Sigmoid colon (tissue), 4 donors: ENCODE measurements around the gene EYA3.

Experiments used
- EP300 ChIP-seq, 4 donors: sonication (generic); formaldehyde crosslinking; IDR thresholded peaks; one replicate each; pipeline ENCODE4 v1.6.1; 2017; ENCODE audit warnings: antibody characterized with exemption in 4 of 4
- POLR2A ChIP-seq, 2 donors: fragments of 450-650 bp; IDR thresholded peaks; one replicate each; pipeline ENCODE4 v1.6.1; 2016; ENCODE audit warnings: antibody characterized with exemption in 2 of 2, mild to moderate bottlenecking in 2 of 2, moderate library complexity in 2 of 2
- POLR2AphosphoS5 ChIP-seq, 4 donors: sonication (generic); formaldehyde crosslinking; IDR thresholded peaks; one replicate each; pipeline ENCODE4 v1.6.1; 2017; ENCODE audit warnings: antibody characterized with exemption in 4 of 4
- TF ChIP-seq, protein P1 (sequence below), 4 experiments: fragments of 450-650 bp in 3 of 4; fragments of 200-600 bp in 1 of 4; IDR thresholded peaks; one replicate each; pipeline ENCODE4 v1.5.1; 2016 to 2019; ENCODE audit warnings: antibody characterized with exemption in 4 of 4, mild to moderate bottlenecking in 3 of 4, moderate library complexity in 2 of 4

DNA sequence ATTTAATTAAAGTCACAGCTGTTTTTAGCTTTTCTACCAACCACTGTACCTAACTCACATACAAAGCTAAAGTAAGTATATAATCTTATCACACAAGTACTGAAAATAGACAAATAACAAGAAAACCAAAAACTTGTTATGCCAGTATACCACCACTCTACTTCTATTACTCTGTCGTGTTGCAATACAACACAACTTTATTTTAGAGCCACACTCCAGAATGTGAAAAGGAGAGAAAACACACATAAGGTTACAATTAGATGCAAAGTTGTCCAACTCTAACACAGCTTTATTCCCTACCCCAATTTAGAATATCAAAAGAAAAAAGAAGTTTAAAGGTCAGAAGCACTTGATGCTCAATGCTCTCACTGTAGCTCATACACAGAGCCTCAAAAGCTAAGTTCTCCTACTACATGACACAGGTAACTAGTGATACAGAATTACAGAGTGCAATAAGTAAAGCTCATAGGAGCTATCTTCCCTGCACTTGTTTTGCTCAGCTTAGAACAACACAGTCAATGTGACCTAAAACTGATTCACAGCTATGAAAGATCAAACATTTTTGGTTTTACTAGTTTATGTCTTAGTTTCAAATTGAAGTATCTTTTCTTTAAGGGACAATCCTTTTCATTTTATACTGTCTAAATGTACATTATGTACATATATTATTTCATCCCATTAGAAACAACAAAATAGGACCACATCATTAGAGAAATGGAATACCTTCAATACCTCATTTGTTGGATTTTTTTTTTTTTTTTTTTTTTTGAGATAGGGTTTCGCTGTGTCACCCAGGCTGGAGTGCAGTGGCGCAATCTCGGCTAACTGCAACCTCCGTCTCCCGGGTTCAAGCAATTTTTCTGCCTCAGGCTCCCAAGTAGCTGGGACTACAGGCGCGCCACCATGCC lies 29.2 kb downstream of the EYA3 start:
- no peak for TF ChIP-seq POLR2AphosphoS5 (IDR thresholded peaks at IDR 0.05)
- TF ChIP-seq, protein P1, sequence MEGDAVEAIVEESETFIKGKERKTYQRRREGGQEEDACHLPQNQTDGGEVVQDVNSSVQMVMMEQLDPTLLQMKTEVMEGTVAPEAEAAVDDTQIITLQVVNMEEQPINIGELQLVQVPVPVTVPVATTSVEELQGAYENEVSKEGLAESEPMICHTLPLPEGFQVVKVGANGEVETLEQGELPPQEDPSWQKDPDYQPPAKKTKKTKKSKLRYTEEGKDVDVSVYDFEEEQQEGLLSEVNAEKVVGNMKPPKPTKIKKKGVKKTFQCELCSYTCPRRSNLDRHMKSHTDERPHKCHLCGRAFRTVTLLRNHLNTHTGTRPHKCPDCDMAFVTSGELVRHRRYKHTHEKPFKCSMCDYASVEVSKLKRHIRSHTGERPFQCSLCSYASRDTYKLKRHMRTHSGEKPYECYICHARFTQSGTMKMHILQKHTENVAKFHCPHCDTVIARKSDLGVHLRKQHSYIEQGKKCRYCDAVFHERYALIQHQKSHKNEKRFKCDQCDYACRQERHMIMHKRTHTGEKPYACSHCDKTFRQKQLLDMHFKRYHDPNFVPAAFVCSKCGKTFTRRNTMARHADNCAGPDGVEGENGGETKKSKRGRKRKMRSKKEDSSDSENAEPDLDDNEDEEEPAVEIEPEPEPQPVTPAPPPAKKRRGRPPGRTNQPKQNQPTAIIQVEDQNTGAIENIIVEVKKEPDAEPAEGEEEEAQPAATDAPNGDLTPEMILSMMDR (IDR thresholded peaks at IDR 0.05): no peak
- no peak for TF ChIP-seq POLR2A (IDR thresholded peaks at IDR 0.05)
- no peak for TF ChIP-seq EP300 (IDR thresholded peaks at IDR 0.05)
